ENCODE data around the gene C1orf116.

The C1orf116 gene

GRCh38 chr1:207050480-207051190 lies 18.1 kb upstream of the C1orf116 start (continued):
- TF ChIP-seq ZFP41 (tag by site-specific recombination; IDR thresholded peaks at IDR 0.05; ENCODE audit: borderline replicate concordance) (no peak), ZNF335 (tag by site-specific recombination; conservative IDR thresholded peaks at IDR 0.05) (peak; percentile 99), BCL11A (tag by site-specific recombination; IDR thresholded peaks at IDR 0.05; ENCODE audit: low read depth) (no peak), ZNF600 (tag by site-specific recombination; IDR thresholded peaks at IDR 0.05) (no peak), ZNF114 (tag by site-specific recombination; IDR thresholded peaks at IDR 0.05) (no peak), SP2 (tag by site-specific recombination; IDR thresholded peaks at IDR 0.05) (peak; percentile 22; the same call in 1 of the 2 replicates), ZNF791 (tag by site-specific recombination; IDR thresholded peaks at IDR 0.05) (no peak), GLIS1 (tag by site-specific recombination; IDR thresholded peaks at IDR 0.05) (peak; percentile 40; the same call in 1 of the 2 replicates), ZNF169 (tag by site-specific recombination; IDR thresholded peaks at IDR 0.05) (no peak), OSR2 (tag by site-specific recombination; IDR thresholded peaks at IDR 0.05) (0 out of 2 replicates have a peak, but pooled peaks have one; percentile 7), ZNF398 (tag by site-specific recombination; IDR thresholded peaks at IDR 0.05) (0 out of 2 replicates have a peak, but pooled peaks have one; percentile 1), ZNF121 (tag by site-specific recombination; IDR thresholded peaks at IDR 0.05) (no peak), ZNF510 (tag by site-specific recombination; IDR thresholded peaks at IDR 0.05; ENCODE audit: insufficient replicate concordance) (no peak), ZFP69B (tag by site-specific recombination; IDR thresholded peaks at IDR 0.05) (no peak), ZNF394 (tag by site-specific recombination; IDR thresholded peaks at IDR 0.05; ENCODE audit: borderline replicate concordance) (no peak), ZNF280C (tag by site-specific recombination; IDR thresholded peaks at IDR 0.05) (no peak), SP3 (tag by site-specific recombination; IDR thresholded peaks at IDR 0.05) (peak; percentile 38; the same call in 1 of the 2 replicates), ZEB2 (tag by site-specific recombination; IDR thresholded peaks at IDR 0.05) (peak; percentile 63), HOXC10 (CRISPR knock-in tag; IDR thresholded peaks at IDR 0.05) (no peak), ZNF423 (tag by site-specific recombination; IDR thresholded peaks at IDR 0.05) (no peak)
- TF ChIP-seq, protein P1, sequence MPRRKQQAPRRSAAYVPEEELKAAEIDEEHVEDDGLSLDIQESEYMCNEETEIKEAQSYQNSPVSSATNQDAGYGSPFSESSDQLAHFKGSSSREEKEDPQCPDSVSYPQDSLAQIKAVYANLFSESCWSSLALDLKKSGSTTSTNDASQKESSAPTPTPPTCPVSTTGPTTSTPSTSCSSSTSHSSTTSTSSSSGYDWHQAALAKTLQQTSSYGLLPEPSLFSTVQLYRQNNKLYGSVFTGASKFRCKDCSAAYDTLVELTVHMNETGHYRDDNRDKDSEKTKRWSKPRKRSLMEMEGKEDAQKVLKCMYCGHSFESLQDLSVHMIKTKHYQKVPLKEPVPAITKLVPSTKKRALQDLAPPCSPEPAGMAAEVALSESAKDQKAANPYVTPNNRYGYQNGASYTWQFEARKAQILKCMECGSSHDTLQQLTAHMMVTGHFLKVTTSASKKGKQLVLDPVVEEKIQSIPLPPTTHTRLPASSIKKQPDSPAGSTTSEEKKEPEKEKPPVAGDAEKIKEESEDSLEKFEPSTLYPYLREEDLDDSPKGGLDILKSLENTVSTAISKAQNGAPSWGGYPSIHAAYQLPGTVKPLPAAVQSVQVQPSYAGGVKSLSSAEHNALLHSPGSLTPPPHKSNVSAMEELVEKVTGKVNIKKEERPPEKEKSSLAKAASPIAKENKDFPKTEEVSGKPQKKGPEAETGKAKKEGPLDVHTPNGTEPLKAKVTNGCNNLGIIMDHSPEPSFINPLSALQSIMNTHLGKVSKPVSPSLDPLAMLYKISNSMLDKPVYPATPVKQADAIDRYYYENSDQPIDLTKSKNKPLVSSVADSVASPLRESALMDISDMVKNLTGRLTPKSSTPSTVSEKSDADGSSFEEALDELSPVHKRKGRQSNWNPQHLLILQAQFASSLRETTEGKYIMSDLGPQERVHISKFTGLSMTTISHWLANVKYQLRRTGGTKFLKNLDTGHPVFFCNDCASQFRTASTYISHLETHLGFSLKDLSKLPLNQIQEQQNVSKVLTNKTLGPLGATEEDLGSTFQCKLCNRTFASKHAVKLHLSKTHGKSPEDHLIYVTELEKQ (tag by site-specific recombination; IDR thresholded peaks at IDR 0.05; ENCODE audit: borderline replicate concordance), result no peak
- TF ChIP-seq, protein P2, sequence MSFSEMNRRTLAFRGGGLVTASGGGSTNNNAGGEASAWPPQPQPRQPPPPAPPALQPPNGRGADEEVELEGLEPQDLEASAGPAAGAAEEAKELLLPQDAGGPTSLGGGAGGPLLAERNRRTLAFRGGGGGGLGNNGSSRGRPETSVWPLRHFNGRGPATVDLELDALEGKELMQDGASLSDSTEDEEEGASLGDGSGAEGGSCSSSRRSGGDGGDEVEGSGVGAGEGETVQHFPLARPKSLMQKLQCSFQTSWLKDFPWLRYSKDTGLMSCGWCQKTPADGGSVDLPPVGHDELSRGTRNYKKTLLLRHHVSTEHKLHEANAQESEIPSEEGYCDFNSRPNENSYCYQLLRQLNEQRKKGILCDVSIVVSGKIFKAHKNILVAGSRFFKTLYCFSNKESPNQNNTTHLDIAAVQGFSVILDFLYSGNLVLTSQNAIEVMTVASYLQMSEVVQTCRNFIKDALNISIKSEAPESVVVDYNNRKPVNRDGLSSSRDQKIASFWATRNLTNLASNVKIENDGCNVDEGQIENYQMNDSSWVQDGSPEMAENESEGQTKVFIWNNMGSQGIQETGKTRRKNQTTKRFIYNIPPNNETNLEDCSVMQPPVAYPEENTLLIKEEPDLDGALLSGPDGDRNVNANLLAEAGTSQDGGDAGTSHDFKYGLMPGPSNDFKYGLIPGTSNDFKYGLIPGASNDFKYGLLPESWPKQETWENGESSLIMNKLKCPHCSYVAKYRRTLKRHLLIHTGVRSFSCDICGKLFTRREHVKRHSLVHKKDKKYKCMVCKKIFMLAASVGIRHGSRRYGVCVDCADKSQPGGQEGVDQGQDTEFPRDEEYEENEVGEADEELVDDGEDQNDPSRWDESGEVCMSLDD (tag by site-specific recombination; IDR thresholded peaks at IDR 0.05), result no peak
- TF ChIP-seq, protein P3, sequence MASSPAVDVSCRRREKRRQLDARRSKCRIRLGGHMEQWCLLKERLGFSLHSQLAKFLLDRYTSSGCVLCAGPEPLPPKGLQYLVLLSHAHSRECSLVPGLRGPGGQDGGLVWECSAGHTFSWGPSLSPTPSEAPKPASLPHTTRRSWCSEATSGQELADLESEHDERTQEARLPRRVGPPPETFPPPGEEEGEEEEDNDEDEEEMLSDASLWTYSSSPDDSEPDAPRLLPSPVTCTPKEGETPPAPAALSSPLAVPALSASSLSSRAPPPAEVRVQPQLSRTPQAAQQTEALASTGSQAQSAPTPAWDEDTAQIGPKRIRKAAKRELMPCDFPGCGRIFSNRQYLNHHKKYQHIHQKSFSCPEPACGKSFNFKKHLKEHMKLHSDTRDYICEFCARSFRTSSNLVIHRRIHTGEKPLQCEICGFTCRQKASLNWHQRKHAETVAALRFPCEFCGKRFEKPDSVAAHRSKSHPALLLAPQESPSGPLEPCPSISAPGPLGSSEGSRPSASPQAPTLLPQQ (tag by site-specific recombination; IDR thresholded peaks at IDR 0.05), result no peak
- TF ChIP-seq, protein P4, sequence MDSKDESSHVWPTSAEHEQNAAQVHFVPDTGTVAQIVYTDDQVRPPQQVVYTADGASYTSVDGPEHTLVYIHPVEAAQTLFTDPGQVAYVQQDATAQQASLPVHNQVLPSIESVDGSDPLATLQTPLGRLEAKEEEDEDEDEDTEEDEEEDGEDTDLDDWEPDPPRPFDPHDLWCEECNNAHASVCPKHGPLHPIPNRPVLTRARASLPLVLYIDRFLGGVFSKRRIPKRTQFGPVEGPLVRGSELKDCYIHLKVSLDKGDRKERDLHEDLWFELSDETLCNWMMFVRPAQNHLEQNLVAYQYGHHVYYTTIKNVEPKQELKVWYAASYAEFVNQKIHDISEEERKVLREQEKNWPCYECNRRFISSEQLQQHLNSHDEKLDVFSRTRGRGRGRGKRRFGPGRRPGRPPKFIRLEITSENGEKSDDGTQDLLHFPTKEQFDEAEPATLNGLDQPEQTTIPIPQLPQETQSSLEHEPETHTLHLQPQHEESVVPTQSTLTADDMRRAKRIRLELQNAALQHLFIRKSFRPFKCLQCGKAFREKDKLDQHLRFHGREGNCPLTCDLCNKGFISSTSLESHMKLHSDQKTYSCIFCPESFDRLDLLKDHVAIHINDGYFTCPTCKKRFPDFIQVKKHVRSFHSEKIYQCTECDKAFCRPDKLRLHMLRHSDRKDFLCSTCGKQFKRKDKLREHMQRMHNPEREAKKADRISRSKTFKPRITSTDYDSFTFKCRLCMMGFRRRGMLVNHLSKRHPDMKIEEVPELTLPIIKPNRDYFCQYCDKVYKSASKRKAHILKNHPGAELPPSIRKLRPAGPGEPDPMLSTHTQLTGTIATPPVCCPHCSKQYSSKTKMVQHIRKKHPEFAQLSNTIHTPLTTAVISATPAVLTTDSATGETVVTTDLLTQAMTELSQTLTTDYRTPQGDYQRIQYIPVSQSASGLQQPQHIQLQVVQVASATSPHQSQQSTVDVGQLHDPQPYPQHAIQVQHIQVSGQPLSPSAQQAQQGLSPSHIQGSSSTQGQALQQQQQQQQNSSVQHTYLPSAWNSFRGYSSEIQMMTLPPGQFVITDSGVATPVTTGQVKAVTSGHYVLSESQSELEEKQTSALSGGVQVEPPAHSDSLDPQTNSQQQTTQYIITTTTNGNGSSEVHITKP (tag by site-specific recombination; IDR thresholded peaks at IDR 0.05), result peak; percentile 75

All from HEK293 (cell line).